ENCODE data around the gene RBP7.

- no peak for TF ChIP-seq POLR2A (IDR thresholded peaks at IDR 0.05)
- no peak for TF ChIP-seq EP300 (IDR thresholded peaks at IDR 0.05; ENCODE audit: low read depth)
Observed at GRCh38 chr1:10025354-10025753, 28.3 kb downstream of the RBP7 start.
